OCI-LY3 (cell line): ENCODE data around the gene PSPC1.
"Not testable (repeated sequence)": the region's sequence is repeated elsewhere in the genome, so short reads cannot be mapped to it uniquely, and the experiment has no call there.

Experiments used
- CTCF ChIP-seq: fragments of 200-600, 300-600 bp; sonication (generic); IDR thresholded peaks from 2 replicates; pipeline ENCODE4 v1.5.1; 2014; ENCODE audit warnings: antibody characterized with exemption, low read length, low read depth
- EZH2phosphoT487 ChIP-seq: fragments of 200-600 bp; shearing (Covaris generic); IDR thresholded peaks from 2 replicates; pipeline ENCODE4 v1.6.1; 2018; ENCODE audit warnings: antibody characterized with exemption, mixed run types, low read depth

DNA sequence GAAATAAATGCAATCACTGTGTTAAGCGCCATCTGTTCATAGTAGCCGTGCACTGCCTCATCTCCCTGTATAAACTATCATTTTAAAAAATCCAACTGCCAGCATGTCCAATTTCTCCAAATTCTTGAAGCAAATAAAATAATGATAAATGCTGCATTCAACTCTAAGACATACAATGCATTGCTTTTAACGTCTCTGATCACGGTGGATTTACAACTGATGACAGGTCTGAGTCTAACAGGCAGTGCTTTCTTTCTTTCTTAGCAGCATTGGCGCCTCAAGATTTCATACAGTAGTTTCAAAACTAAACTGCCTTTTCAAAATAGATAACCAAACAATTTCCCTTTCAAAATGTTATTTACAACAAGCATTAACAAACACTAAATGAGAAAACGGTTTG, 78.5 kb downstream of the PSPC1 start:
- TF ChIP-seq CTCF, EZH2phosphoT487: not testable (repeated sequence)
